HFFc6 (cell line): ENCODE measurements around the gene DRD2. TPM values are rescaled to one million over a fixed set of nuclear protein-coding genes. Genes with fewer than 3 reads are reported as not detected.
A peak's percentile ranks its signal among the peaks of the same experiment; 100 is the strongest.

Experiments used
- DNase-seq: peaks from one replicate; pipeline ENCODE4 v3.0.0-alpha.2; 2018
- H3K27ac Mint-ChIP-seq: 2 replicates; pipeline ENCODE4 v1.8.0; 2020; ENCODE audit warnings: mild to moderate bottlenecking, mixed read lengths
- H3K27me3 Mint-ChIP-seq: 2 replicates; pipeline ENCODE4 v1.8.0; 2021; ENCODE audit warnings: mild to moderate bottlenecking, moderate library complexity, mixed read lengths; ENCODE audit not compliant: insufficient read depth
- H3K36me3 Mint-ChIP-seq: 2 replicates; pipeline ENCODE4 v1.8.0; 2021; ENCODE audit warnings: low read depth, mixed read lengths
- H3K4me1 Mint-ChIP-seq: 2 replicates; pipeline ENCODE4 v1.8.0; 2020; ENCODE audit warnings: low read depth, mixed read lengths
- H3K4me3 Mint-ChIP-seq: 2 replicates; pipeline ENCODE4 v1.8.0; 2020; ENCODE audit warnings: mild to moderate bottlenecking, moderate library complexity, mixed read lengths
- H3K9me3 Mint-ChIP-seq: 2 replicates; pipeline ENCODE4 v1.8.0; 2020; ENCODE audit warnings: mild to moderate bottlenecking, mixed read lengths
- CTCF ChIP-seq: fragments of 200-600 bp; sonication (generic); IDR thresholded peaks from 2 replicates; pipeline ENCODE4 v1.5.0; 2021; ENCODE audit warnings: antibody characterized with exemption, mild to moderate bottlenecking
- total RNA-seq, 6 experiments: library from RNA; stranded (reverse); fragmentation: NEBNext Ultra II Directional; extraction: Animal tissue kit (Norgen Biotek cat#: 25700); gene quantifications; 2 replicates in 1 of 6; 3 replicates in 5 of 6; pipeline ENCODE4 v1.2.3, GENCODE V29; 2021

DRD2 gene
- total RNA-seq, 6 experiments from 2014 or later: not detected

GRCh38 chr11:113447621-113448315 is 27.4 kb downstream of the DRD2 start:
- Mint-ChIP-seq H3K4me3 (no peak overlapping the region; the same call in 1 of the 2 replicates), H3K9me3 (peaks cover 22% of the 10 kb centered on the region), H3K36me3 (no peaks in the 10 kb centered on the region), H3K4me1 (no peaks in the 10 kb centered on the region; the same call in 1 of the 2 replicates), H3K27ac (no peak overlapping the region), H3K27me3 (no peaks in the 10 kb centered on the region; the same call in 1 of the 2 replicates)
- no peak for TF ChIP-seq CTCF
- peak; percentile 25 for DNase-seq

GRCh38 chr11:113446938-113447337 is 28.3 kb downstream of the DRD2 start:
- peaks cover 20% of the 10 kb centered on the region for H3K9me3 Mint-ChIP-seq
- no peaks in the 10 kb centered on the region; the same call in 1 of the 2 replicates for H3K4me1 Mint-ChIP-seq
- no peak overlapping the region for H3K4me3 Mint-ChIP-seq
- no peak for DNase-seq
- TF ChIP-seq CTCF: no peak
- no peak overlapping the region for H3K27ac Mint-ChIP-seq
- no peaks in the 10 kb centered on the region for H3K36me3 Mint-ChIP-seq
- peaks cover 3% of the 10 kb centered on the region for H3K27me3 Mint-ChIP-seq

GRCh38 chr11:113446112-113446511 is 29.1 kb downstream of the DRD2 start:
- Mint-ChIP-seq H3K27me3 (peaks cover 4% of the 10 kb centered on the region), H3K9me3 (peaks cover 18% of the 10 kb centered on the region), H3K4me1 (no peaks in the 10 kb centered on the region; the same call in 1 of the 2 replicates), H3K27ac (no peak overlapping the region), H3K4me3 (no peak overlapping the region), H3K36me3 (no peaks in the 10 kb centered on the region)
- TF ChIP-seq CTCF: no peak
- DNase-seq: no peak

- H3K27me3 Mint-ChIP-seq: peaks cover 4% of the 10 kb centered on the region
- no peak for DNase-seq
- peaks cover 18% of the 10 kb centered on the region for H3K9me3 Mint-ChIP-seq
- no peaks in the 10 kb centered on the region for H3K36me3 Mint-ChIP-seq
- H3K4me1 Mint-ChIP-seq: no peaks in the 10 kb centered on the region; the same call in 1 of the 2 replicates
- TF ChIP-seq CTCF: no peak
- no peak overlapping the region for H3K27ac Mint-ChIP-seq
- H3K4me3 Mint-ChIP-seq: no peak overlapping the region
Observed at GRCh38 chr11:113444502-113445123, 30.6 kb downstream of the DRD2 start.

GRCh38 chr11:113440816-113441215 is 34.4 kb downstream of the DRD2 start:
- no peak for DNase-seq
- Mint-ChIP-seq H3K9me3 (peaks cover under 1% of the 10 kb centered on the region), H3K27ac (no peak overlapping the region), H3K36me3 (no peaks in the 10 kb centered on the region), H3K27me3 (peaks cover 5% of the 10 kb centered on the region), H3K4me1 (no peaks in the 10 kb centered on the region), H3K4me3 (no peak overlapping the region)
- TF ChIP-seq CTCF: no peak
